OCI-LY7 (cell line): ENCODE data around the gene FN1.

Experiments
- EZH2phosphoT487 ChIP-seq: fragments of 200-600 bp; sonication (generic); IDR thresholded peaks from 2 replicates; pipeline ENCODE4 v1.6.1; 2018; ENCODE audit warnings: low read depth, borderline replicate concordance, mild to moderate bottlenecking, mixed run types, antibody characterized with exemption, low read length, moderate library complexity, mixed read lengths
- TF ChIP-seq, protein P1 (sequence below): fragments of 200-600 bp; sonication (generic); conservative IDR thresholded peaks from 2 replicates; pipeline ENCODE4 v1.5.1; 2014; ENCODE audit warnings: mild to moderate bottlenecking, antibody characterized with exemption, low read length, moderate library complexity, mixed read lengths

DNA sequence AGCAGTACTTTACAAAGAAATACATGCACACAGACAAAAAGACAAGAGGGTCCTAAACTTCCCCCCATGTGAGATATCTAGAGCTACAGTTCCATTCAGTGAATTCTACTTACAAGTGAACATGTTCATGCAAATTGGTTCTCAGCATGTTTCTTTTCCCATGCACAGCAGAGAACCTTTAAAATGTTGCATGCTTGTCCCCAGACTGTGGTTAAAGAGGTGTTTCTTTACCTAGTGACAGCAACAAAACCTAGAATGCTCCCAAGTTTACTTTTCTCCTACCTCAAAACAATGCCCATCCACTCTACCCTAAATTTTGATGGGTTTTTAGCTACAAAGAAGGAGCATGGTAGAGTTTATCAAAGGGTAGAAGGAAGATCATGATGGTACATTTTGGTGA, 43.7 kb downstream of the FN1 start:
- TF ChIP-seq, protein P1, sequence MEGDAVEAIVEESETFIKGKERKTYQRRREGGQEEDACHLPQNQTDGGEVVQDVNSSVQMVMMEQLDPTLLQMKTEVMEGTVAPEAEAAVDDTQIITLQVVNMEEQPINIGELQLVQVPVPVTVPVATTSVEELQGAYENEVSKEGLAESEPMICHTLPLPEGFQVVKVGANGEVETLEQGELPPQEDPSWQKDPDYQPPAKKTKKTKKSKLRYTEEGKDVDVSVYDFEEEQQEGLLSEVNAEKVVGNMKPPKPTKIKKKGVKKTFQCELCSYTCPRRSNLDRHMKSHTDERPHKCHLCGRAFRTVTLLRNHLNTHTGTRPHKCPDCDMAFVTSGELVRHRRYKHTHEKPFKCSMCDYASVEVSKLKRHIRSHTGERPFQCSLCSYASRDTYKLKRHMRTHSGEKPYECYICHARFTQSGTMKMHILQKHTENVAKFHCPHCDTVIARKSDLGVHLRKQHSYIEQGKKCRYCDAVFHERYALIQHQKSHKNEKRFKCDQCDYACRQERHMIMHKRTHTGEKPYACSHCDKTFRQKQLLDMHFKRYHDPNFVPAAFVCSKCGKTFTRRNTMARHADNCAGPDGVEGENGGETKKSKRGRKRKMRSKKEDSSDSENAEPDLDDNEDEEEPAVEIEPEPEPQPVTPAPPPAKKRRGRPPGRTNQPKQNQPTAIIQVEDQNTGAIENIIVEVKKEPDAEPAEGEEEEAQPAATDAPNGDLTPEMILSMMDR = no peak
- TF ChIP-seq EZH2phosphoT487 = no peak
